Duodenal mucosa (tissue), 2 donors: ENCODE data around the gene CHCHD1.
A peak's percentile ranks its signal among the peaks of the same experiment; 100 is the strongest.

ENCODE experiments used
- H3K27ac ChIP-seq: one replicate; pipeline ENCODE4 v1.7.0; 2013; ENCODE audit warnings: low read depth, low read length
- H3K27me3 ChIP-seq, 2 donors: one replicate each; pipeline ENCODE4 v1.7.0; 2013; ENCODE audit warnings: low read length in 2 of 2, control low read depth in 1 of 2; ENCODE audit not compliant: insufficient read depth in 2 of 2, control insufficient read depth in 1 of 2
- H3K36me3 ChIP-seq, 2 donors: one replicate each; pipeline ENCODE4 v1.7.0; 2013; ENCODE audit warnings: low read length in 2 of 2, control low read depth in 1 of 2; ENCODE audit not compliant: insufficient read depth in 2 of 2, control insufficient read depth in 1 of 2
- H3K4me1 ChIP-seq, 2 donors: one replicate each; pipeline ENCODE4 v1.7.0; 2013; ENCODE audit warnings: low read length in 2 of 2, control low read depth in 1 of 2; ENCODE audit not compliant: insufficient read depth in 2 of 2, control insufficient read depth in 1 of 2
- H3K4me3 ChIP-seq, 2 donors: one replicate each; pipeline ENCODE4 v1.7.0; 2013; ENCODE audit warnings: low read length in 2 of 2, low read depth in 1 of 2
- H3K9ac ChIP-seq, 2 donors: one replicate each; pipeline ENCODE4 v1.7.0; 2013; ENCODE audit warnings: low read length in 2 of 2, low read depth in 1 of 2
- H3K9me3 ChIP-seq, 2 donors: one replicate each; pipeline ENCODE4 v1.7.0; 2013; ENCODE audit warnings: low read length in 2 of 2, control low read depth in 1 of 2; ENCODE audit not compliant: control insufficient read depth in 1 of 2

CHCHD1 gene

DNA sequence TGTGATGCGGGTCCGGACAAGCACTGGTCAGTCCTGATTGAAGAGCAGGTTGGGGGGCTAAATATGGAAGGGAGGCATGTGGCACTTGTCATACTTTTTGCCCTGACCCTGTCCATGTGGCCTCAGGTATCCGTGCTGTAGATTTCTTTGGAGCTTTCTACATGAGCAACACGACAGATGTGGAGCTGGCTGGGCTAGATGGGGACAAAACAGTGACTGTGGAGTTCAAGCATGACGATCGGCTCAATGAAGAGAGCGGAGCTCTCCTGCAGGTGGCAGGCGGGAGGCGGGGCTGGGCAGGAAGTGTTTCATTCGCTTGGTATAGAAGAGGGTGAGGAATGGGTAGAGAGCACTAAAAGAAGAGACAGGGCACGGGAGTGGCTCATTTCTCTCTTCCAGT is 13.0 kb upstream of the CHCHD1 start:
- Histone ChIP-seq H3K9ac (no peak overlapping the region), H3K9me3 (no peaks in the 10 kb centered on the region), H3K36me3 (peaks cover 55 to 73% of the 10 kb centered on the region in 2 donors), H3K27me3 (no peaks in the 10 kb centered on the region), H3K27ac (no peak overlapping the region), H3K4me3 (no peak overlapping the region), H3K4me1 (peaks cover 6 to 12% of the 10 kb centered on the region in 2 donors)

DNA sequence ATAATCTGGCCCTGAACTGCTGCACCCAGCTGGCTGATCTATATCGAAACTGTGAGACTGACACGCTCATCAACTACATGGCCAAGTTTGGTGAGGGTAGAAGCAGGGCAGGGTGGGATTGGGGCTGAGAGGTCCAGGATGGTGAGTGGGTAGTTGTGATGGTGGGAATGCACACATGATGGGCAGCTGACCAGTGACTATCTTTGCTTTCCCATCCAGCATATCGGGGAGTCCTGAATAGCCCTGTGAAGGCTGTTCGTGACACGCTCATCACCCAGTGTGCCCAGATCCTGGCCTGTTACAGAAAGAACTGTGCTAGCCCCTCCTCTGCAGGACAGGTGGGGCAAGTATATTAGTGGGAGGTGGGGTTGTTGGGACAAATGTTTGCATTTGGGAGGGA is 12.5 kb upstream of the CHCHD1 start:
- H3K36me3 ChIP-seq = peaks cover 53 to 69% of the 10 kb centered on the region in 2 donors
- H3K27ac ChIP-seq = no peak overlapping the region

DNA sequence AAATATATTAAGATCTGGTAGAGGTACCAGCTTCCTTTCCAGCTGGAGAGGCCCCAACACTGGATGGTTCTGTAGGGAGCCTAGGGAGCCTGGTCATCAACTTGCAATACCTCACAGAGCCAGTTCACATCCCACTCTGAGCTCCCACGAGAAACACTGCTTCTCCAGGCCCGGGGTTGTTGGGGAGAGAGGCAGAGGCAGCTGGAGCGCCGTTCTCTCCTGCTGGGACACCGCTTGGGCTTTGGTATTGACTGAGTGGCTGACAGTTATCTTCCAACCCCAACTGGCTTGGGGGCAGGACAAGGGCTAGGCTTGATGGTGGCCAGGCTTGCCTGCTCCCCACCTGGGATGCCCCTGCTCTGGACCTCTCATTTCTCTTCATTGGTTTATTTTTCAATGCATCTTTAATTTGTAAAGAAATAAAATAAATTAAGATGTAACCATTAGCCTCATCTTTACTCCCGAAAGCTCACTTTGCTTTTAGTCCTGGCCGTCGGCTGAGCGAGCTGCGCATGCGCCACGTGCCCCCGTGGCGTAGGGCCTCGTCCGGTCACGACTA is 10.0 kb upstream of the CHCHD1 start:
- no peaks in the 10 kb centered on the region for H3K27me3 ChIP-seq
- H3K36me3 ChIP-seq = peaks cover 39 to 48% of the 10 kb centered on the region in 2 donors
- H3K9ac ChIP-seq = peak overlapping the region; percentile 72 to 76
- no peaks in the 10 kb centered on the region for H3K9me3 ChIP-seq
- peak overlapping the region; percentile 75 to 87 for H3K4me3 ChIP-seq
- peaks cover 23 to 28% of the 10 kb centered on the region in 2 donors for H3K4me1 ChIP-seq
- H3K27ac ChIP-seq = peak overlapping the region; percentile 95

More for the DNA sequence above, 12.5 kb upstream of the CHCHD1 start:
- Histone ChIP-seq H3K4me3 (no peak overlapping the region), H3K9me3 (no peaks in the 10 kb centered on the region), H3K9ac (no peak overlapping the region), H3K4me1 (peaks cover 9 to 17% of the 10 kb centered on the region in 2 donors), H3K27me3 (no peaks in the 10 kb centered on the region)

DNA sequence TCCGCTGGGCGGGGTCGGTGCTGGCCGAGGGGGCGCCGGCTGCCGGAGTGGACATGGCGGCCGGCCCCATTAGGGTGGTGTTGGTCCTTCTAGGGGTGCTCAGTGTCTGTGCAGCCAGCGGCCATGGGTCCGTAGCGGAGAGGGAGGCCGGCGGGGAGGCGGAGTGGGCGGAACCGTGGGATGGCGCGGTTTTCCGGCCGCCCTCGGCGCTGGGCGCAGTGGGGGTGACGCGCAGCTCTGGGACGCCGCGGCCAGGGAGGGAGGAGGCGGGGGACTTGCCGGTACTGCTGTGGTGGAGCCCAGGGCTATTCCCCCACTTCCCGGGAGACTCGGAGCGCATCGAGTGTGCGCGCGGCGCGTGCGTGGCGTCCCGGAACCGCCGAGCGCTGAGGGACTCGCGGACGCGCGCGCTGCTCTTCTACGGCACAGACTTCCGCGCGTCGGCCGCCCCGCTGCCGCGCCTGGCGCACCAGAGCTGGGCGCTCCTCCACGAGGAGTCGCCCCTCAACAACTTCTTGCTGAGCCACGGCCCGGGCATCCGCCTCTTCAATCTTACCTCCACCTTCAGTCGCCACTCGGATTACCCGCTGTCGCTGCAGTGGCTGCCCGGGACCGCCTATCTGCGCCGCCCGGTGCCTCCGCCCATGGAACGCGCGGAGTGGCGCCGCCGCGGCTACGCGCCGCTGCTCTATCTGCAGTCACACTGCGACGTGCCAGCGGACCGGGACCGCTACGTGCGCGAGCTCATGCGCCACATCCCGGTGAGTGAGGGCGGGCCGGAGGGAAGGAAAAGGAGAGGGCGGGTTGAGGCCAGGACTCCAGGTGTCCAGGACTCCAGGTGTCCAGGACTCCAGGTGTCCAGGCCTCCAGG is 9.3 kb upstream of the CHCHD1 start:
- H3K9ac ChIP-seq = peak overlapping the region; percentile 72 to 76
- no peaks in the 10 kb centered on the region for H3K27me3 ChIP-seq
- peaks cover 23 to 28% of the 10 kb centered on the region in 2 donors for H3K4me1 ChIP-seq
- peak overlapping the region; percentile 95 for H3K27ac ChIP-seq
- H3K4me3 ChIP-seq = peak overlapping the region; percentile 75 to 87
- H3K36me3 ChIP-seq = peaks cover 37 to 43% of the 10 kb centered on the region in 2 donors
- no peaks in the 10 kb centered on the region for H3K9me3 ChIP-seq

DNA sequence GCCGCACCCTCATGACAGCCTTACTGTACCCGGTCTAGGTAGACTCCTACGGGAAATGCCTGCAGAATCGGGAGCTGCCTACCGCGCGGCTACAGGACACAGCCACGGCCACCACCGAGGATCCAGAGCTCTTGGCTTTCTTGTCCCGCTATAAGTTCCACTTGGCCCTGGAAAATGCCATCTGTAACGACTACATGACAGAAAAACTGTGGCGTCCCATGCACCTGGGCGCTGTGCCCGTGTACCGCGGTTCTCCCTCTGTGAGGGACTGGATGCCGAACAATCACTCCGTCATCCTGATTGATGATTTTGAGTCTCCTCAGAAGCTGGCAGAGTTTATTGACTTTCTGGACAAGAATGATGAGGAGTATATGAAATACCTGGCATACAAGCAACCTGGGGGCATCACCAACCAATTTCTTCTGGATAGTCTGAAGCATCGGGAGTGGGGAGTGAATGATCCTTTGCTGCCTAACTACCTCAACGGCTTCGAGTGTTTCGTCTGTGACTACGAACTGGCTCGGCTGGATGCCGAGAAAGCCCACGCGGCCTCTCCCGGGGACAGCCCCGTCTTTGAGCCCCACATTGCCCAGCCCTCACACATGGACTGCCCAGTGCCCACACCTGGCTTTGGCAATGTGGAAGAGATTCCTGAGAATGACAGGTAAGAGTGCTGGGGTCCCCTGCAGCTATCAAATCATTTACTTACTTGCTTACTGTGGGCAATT is 8.5 kb upstream of the CHCHD1 start:
- H3K4me1 ChIP-seq = peaks cover 23 to 28% of the 10 kb centered on the region in 2 donors
- peak overlapping the region; percentile 95 for H3K27ac ChIP-seq
- H3K27me3 ChIP-seq = no peaks in the 10 kb centered on the region
- peak overlapping the region; percentile 75 to 87 for H3K4me3 ChIP-seq
- peaks cover 37 to 38% of the 10 kb centered on the region in 2 donors for H3K36me3 ChIP-seq
- no peaks in the 10 kb centered on the region for H3K9me3 ChIP-seq
- peak overlapping the region; percentile 72 to 76 for H3K9ac ChIP-seq

DNA sequence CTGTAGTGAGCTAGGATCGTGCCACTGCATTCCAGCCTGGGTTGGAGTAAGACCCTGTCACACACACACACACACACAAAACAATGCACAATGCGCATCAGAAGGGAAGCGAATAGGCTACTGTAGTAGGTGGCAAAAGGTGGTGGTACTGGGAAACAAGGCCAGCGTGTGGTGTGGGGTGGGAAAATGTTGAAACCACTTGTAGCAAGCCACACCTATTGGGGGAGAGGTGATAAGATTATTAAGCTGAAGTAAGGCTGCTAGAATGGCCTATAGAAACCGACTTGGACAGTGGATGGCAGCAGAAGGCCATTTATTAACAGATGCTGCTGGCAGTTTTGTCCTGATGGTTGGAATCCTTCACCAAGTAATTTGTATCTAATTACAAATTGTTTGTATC is 7.2 kb upstream of the CHCHD1 start:
- Histone ChIP-seq H3K27ac (no peak overlapping the region), H3K27me3 (no peaks in the 10 kb centered on the region), H3K9me3 (no peaks in the 10 kb centered on the region), H3K4me3 (peak overlapping the region; percentile 13 to 51), H3K4me1 (peaks cover 23 to 28% of the 10 kb centered on the region in 2 donors), H3K36me3 (peaks cover 24 to 32% of the 10 kb centered on the region in 2 donors), H3K9ac (peak overlapping the region in 1 of 2 donors; percentile 11)

DNA sequence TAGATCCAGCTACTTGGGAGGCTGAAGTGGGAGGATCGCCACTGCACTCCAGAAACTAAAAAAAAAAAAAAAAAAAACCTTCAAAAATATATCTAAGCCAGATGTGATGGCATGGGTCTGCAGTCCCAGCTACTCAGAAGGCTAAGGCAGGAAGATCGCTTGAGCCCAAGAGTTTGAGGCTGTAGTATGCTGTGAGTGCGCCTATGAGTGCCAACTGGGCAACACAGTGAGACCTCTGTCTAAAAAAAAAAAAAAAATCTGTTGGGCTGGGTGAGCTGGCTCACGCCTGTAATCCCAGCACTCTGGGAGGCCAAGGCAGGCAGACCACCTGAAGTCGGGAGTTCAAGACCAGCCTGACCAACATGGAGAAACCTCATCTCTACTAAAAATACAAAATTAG is 2.8 kb upstream of the CHCHD1 start:
- Histone ChIP-seq H3K4me3 (no peak overlapping the region), H3K27ac (no peak overlapping the region), H3K4me1 (peaks cover 37 to 43% of the 10 kb centered on the region in 2 donors), H3K27me3 (no peaks in the 10 kb centered on the region), H3K9me3 (no peaks in the 10 kb centered on the region), H3K9ac (no peak overlapping the region), H3K36me3 (peaks cover 9 to 16% of the 10 kb centered on the region in 2 donors)

DNA sequence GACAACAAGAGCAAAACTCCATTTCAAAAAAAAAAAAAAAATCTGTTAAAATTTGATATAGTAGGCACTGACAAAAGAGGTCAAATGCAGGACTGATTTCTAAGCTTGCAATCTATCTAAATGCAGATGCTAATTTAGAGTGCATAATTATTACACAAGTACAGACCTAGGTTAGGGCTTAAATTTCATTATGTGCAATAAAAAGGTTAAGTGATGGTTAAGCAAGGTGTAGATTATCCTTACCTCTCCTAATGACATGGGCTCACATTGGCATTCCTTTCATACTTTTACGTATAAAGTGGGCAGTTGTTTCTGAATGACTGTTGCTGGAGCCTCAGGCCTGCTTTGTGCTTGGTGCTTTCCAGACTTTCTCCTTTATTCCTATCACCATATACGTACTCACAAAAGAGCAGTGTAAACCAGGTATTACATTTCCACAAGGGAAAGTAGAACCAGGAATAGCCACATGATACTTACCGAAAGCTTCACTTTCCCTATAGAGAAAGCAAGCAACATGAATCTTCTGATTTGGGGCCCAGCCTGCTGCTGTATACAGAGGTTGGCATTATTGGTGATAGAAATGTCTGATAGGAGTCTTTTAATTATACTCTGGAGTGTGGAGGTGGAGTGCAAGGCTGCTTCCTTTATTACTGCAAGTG is 2.2 kb upstream of the CHCHD1 start:
- H3K9ac ChIP-seq = no peak overlapping the region
- H3K4me3 ChIP-seq = no peak overlapping the region
- no peaks in the 10 kb centered on the region for H3K9me3 ChIP-seq
- no peaks in the 10 kb centered on the region for H3K27me3 ChIP-seq
- peaks cover 9 to 13% of the 10 kb centered on the region in 2 donors for H3K36me3 ChIP-seq
- peaks cover 30 to 40% of the 10 kb centered on the region in 2 donors for H3K4me1 ChIP-seq
- no peak overlapping the region for H3K27ac ChIP-seq

DNA sequence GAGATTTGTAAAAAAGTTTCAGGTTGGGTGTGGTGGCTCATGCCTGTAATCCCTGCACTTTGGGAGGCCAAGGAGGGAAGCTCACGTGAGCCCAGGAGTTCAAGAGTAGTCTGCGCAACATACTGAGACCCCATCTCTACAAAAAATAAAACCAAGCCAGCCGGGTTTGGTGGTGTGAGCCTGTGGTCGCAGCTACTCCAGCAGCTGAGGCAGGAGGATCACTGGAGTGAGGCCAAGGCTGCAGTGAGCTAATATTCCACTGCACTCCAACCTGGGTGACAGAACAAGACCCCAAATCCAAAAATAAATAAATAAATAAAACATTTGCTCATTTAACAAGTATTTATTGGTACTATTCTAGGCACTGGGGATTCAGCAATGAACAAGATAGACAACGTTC is 1.5 kb upstream of the CHCHD1 start:
- Histone ChIP-seq H3K27me3 (no peaks in the 10 kb centered on the region), H3K9ac (no peak overlapping the region), H3K9me3 (no peaks in the 10 kb centered on the region), H3K4me1 (peaks cover 28 to 38% of the 10 kb centered on the region in 2 donors), H3K36me3 (peaks cover 6 to 13% of the 10 kb centered on the region in 2 donors), H3K4me3 (no peak overlapping the region), H3K27ac (no peak overlapping the region)
